ENCODE measurements around the gene ABCA7. TPM values are rescaled to one million over a fixed set of nuclear protein-coding genes. Genes with fewer than 3 reads are reported as not detected.
A peak's percentile ranks its signal among the peaks of the same experiment; 100 is the strongest.

ABCA7 gene
- total RNA-seq, 1 donor from 2014 or later = 51.0 TPM

- no peaks in the 10 kb centered on the region for H3K36me3 ChIP-seq
- intact Hi-C loops (cut with DNase I) = no loop called here
- DNase-seq = no peak
Measured at GRCh38 chr19:1067341-1067957, 27.5 kb downstream of the ABCA7 start.

GRCh38 chr19:1068009-1069001 is 28.4 kb downstream of the ABCA7 start:
- intact Hi-C loops (cut with DNase I) = no loop called here
- Histone ChIP-seq H3K4me3 (peak overlapping the region; percentile 62), H3K4me1 (peaks cover 54% of the 10 kb centered on the region), H3K36me3 (no peaks in the 10 kb centered on the region), H3K27me3 (no peaks in the 10 kb centered on the region), H3K9me3 (no peaks in the 10 kb centered on the region), H3K27ac (peak overlapping the region; percentile 79)
- ATAC-seq (peak; percentile 11), DNase-seq (no peak)
- TF ChIP-seq CTCF (IDR thresholded peaks at IDR 0.05) = no peak

More at GRCh38 chr19:1067341-1067957, 27.5 kb downstream of the ABCA7 start:
- ATAC-seq = no peak
- Histone ChIP-seq H3K4me3 (peak overlapping the region; percentile 62), H3K27ac (peak overlapping the region; percentile 79), H3K27me3 (no peaks in the 10 kb centered on the region), H3K4me1 (peaks cover 54% of the 10 kb centered on the region), H3K9me3 (no peaks in the 10 kb centered on the region)
- TF ChIP-seq CTCF (IDR thresholded peaks at IDR 0.05) = no peak

GRCh38 chr19:1069009-1069779 is 29.3 kb downstream of the ABCA7 start:
- Histone ChIP-seq H3K27me3 (no peaks in the 10 kb centered on the region), H3K4me3 (peak overlapping the region; percentile 62), H3K4me1 (peaks cover 60% of the 10 kb centered on the region), H3K9me3 (no peaks in the 10 kb centered on the region), H3K36me3 (no peaks in the 10 kb centered on the region), H3K27ac (peak overlapping the region; percentile 78)
- peak; percentile 66 for ATAC-seq
- intact Hi-C loops (cut with DNase I) = no loop called here
- TF ChIP-seq CTCF (IDR thresholded peaks at IDR 0.05) = no peak
- DNase-seq = peak; percentile 92

GRCh38 chr19:1070576-1070930 is 30.6 kb downstream of the ABCA7 start:
- DNase-seq = no peak
- H3K4me1 ChIP-seq = peaks cover 60% of the 10 kb centered on the region
- H3K27me3 ChIP-seq = no peaks in the 10 kb centered on the region
- no peak overlapping the region for H3K4me3 ChIP-seq
- no peak for ATAC-seq
- H3K36me3 ChIP-seq = no peaks in the 10 kb centered on the region
- no peaks in the 10 kb centered on the region for H3K9me3 ChIP-seq
- intact Hi-C loops (cut with DNase I) = no loop called here
- no peak overlapping the region for H3K27ac ChIP-seq
- TF ChIP-seq CTCF (IDR thresholded peaks at IDR 0.05) = no peak

- intact Hi-C loops (cut with DNase I) = no loop called here
- no peak for DNase-seq
- TF ChIP-seq CTCF (IDR thresholded peaks at IDR 0.05) = no peak
- Histone ChIP-seq H3K4me3 (no peak overlapping the region), H3K4me1 (peaks cover 61% of the 10 kb centered on the region), H3K27me3 (no peaks in the 10 kb centered on the region), H3K27ac (no peak overlapping the region), H3K9me3 (no peaks in the 10 kb centered on the region), H3K36me3 (no peaks in the 10 kb centered on the region)
- no peak for ATAC-seq
Measured at GRCh38 chr19:1070931-1071791, 31.3 kb downstream of the ABCA7 start.
